Neuron (in vitro differentiated cells): ENCODE data around the gene REEP2.

ENCODE experiments used
- H2AFZ ChIP-seq: one replicate; pipeline ENCODE4 v1.6.1; 2013; ENCODE audit warnings: low read depth, mild to moderate bottlenecking, inconsistent platforms, low read length, moderate library complexity
- H3K27me3 ChIP-seq: one replicate; pipeline ENCODE4 v1.6.1; 2013; ENCODE audit warnings: low read length; ENCODE audit not compliant: insufficient read depth
- H3K36me3 ChIP-seq: one replicate; pipeline ENCODE4 v1.6.1; 2013; ENCODE audit warnings: low read length; ENCODE audit not compliant: insufficient read depth
- H3K4me1 ChIP-seq: one replicate; pipeline ENCODE4 v1.6.1; 2013; ENCODE audit warnings: low read length; ENCODE audit not compliant: insufficient read depth
- H3K4me3 ChIP-seq: 2 replicates; pipeline ENCODE4 v1.5.1; 2013; ENCODE audit warnings: mild to moderate bottlenecking, low read length, moderate library complexity
- H3K9me3 ChIP-seq: one replicate; pipeline ENCODE4 v1.6.1; 2013; ENCODE audit warnings: low read length

The REEP2 gene

DNA sequence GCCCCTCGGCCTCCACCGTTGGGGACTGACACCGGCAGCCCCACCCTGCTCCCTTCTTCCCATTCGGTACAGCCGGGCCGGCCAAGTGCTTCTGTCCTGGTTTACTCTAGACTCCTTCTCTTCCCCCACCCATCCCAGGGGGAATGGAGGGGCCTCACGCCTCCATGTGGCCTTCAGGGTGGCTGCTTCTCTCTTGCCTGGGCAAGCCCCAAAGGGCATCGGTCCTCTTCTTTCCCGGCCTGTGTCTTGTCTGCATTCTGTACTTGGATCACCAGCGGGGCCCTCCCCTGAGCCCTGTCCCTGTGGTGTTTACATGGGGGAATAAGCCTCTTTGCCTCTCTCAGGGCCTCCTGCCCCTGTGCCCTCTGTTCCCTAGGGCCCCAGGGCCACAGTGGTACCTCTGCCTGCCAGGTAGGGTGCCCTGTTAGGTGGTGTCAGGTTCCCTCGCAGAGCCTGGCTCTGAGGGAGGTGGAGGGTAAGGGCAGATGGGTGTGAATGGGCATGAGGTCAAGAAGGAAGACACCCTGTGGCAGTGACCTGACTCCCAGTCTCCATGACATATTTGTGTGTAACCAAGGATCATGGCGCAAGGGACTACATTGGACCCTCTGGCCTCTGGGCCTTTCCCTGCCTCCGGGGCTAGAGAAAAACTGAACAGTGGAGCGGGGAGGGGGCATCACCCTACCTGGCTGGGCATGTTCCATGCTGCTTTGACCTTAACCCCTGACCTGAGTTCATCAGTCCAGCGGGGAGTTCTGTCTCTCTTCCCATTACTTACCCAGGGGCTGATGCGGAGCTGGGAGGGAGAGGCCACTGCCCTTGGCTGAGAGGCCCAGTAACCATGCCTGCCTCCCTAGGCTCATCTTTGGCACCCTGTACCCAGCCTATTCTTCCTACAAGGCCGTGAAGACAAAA, 1.6 kb downstream of the REEP2 start:
- no peaks in the 10 kb centered on the region for H3K9me3 ChIP-seq
- H3K36me3 ChIP-seq = peaks cover 22% of the 10 kb centered on the region
- H3K4me1 ChIP-seq = peaks cover 28% of the 10 kb centered on the region
- H2AFZ ChIP-seq = peak overlapping the region; percentile 62
- H3K4me3 ChIP-seq = peak overlapping the region; percentile 55
- H3K27me3 ChIP-seq = no peaks in the 10 kb centered on the region

- H3K9me3 ChIP-seq = no peaks in the 10 kb centered on the region
- H3K4me1 ChIP-seq = peaks cover 28% of the 10 kb centered on the region
- H3K27me3 ChIP-seq = no peaks in the 10 kb centered on the region
- no peak overlapping the region for H3K4me3 ChIP-seq
- H2AFZ ChIP-seq = no peak overlapping the region
- peaks cover 14% of the 10 kb centered on the region for H3K36me3 ChIP-seq
Observed at GRCh38 chr5:138441221-138441620, 2.4 kb downstream of the REEP2 start.

GRCh38 chr5:138444078-138444773, 5.4 kb downstream of the REEP2 start:
- Histone ChIP-seq H3K4me1 (peaks cover 31% of the 10 kb centered on the region), H3K9me3 (no peaks in the 10 kb centered on the region), H2AFZ (no peak overlapping the region), H3K4me3 (no peak overlapping the region), H3K36me3 (peaks cover 11% of the 10 kb centered on the region), H3K27me3 (no peaks in the 10 kb centered on the region)

GRCh38 chr5:138444774-138445546, 6.1 kb downstream of the REEP2 start:
- Histone ChIP-seq H3K27me3 (no peaks in the 10 kb centered on the region), H3K4me1 (peaks cover 30% of the 10 kb centered on the region), H3K36me3 (peaks cover 11% of the 10 kb centered on the region), H2AFZ (no peak overlapping the region), H3K9me3 (no peaks in the 10 kb centered on the region), H3K4me3 (no peak overlapping the region)

DNA sequence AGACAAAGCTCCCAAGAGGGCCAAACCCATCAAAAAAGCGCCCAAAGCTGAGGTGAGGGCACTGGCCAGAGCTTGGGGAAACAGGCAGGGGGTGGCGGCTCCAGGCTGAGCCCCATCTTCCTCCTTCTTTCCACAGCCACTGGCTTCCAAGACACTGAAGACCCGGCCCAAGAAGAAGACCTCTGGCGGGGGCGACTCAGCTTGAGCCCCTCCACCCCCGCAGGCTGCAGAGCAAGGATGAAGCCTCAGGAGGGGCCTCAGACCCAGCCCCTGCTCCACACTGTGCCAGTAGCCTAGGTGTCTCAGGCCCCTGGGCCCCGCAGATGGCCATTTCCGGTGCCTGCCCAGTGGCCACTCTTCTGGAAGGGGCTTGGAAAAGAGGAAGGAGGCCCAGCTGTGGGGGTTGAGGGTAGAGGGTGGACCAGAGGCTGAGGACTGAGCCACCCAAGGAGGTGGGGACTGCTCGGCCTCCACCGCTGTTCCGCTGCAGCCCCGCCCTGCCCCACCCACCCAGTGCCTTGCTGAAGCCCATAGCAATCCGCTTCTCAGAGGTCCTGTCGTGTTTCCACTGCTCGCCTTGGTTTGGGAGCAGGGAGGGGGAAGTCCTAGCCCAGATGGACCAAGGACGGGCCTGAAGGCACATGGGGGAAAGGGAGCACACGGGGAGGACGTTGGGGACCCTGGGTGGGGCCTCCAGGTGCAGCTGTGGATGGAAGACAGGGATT, 6.9 kb downstream of the REEP2 start:
- no peak overlapping the region for H3K4me3 ChIP-seq
- peaks cover 22% of the 10 kb centered on the region for H3K4me1 ChIP-seq
- no peaks in the 10 kb centered on the region for H3K9me3 ChIP-seq
- no peak overlapping the region for H2AFZ ChIP-seq
- no peaks in the 10 kb centered on the region for H3K27me3 ChIP-seq
- peaks cover 11% of the 10 kb centered on the region for H3K36me3 ChIP-seq

DNA sequence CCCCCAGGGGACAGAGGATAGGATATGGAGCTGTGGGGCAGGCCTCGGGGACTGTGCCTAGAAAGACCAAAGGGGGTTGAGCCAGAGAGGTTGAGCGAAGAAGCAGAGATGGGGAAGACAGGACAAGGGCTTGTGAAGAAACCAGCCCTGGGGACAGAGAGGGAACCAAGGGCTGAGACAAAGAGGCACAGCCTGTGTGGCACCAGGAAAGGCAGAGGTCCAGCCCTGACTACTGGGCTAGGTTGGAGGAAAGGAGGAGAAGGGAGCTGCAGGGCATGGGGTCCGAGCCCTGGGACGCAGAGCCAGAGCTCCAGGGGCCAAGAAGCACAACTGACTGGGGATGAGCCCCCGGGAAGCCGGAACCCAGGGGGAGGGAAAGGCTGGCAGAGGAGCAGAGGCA, 9.2 kb downstream of the REEP2 start:
- Histone ChIP-seq H2AFZ (no peak overlapping the region), H3K9me3 (no peaks in the 10 kb centered on the region), H3K36me3 (peaks cover 11% of the 10 kb centered on the region), H3K27me3 (no peaks in the 10 kb centered on the region), H3K4me1 (peaks cover 20% of the 10 kb centered on the region), H3K4me3 (no peak overlapping the region)

DNA sequence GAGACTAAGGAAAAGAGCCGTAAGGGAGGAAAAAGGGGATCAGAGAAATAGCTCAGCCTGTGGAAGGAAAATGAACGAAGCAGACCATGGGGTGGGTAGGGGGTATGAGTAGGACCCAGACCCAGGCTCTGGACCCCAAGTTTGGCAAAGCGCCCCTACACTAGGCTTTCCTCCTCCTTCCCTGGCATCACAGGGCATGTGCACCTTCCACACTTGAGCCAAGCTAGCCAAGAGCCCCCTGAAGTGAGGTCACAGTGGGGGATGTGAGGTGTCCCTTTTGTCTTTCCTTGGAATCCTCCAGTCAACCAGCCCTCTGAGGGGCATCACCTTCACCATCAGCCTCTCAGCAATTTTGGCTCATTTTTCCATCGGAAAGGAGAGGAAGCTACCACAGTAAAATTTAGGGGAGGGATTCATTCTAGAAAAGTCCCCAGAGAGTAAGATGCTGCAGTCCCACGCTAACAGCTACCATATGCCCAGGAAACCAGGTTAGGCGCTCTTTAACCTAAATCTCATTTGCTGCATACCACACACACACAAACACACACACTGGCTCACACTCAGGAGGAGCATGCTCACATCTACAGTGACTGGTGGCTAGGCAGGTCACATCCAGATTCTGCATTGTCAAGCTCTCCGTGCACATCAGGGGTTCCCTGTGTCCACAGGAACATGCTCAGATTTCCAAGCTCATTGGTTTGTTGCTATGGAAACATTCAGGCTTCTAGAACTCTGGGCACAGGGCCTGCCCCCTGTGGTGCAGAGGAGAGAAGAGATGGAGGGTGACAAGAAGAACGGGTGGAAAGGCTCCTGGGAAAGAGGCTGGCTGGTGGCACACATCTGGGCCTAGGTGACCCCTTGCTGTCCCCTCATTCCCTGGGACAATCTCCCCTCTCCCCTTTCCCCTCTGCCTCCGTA, 9.9 kb downstream of the REEP2 start:
- peaks cover 11% of the 10 kb centered on the region for H3K36me3 ChIP-seq
- peak overlapping the region; percentile 47 for H3K4me3 ChIP-seq
- no peaks in the 10 kb centered on the region for H3K27me3 ChIP-seq
- no peak overlapping the region for H2AFZ ChIP-seq
- H3K9me3 ChIP-seq = no peaks in the 10 kb centered on the region
- H3K4me1 ChIP-seq = peaks cover 20% of the 10 kb centered on the region

- Histone ChIP-seq H2AFZ (peak overlapping the region; percentile 31), H3K27me3 (no peaks in the 10 kb centered on the region), H3K36me3 (peaks cover 4% of the 10 kb centered on the region), H3K4me3 (peak overlapping the region; percentile 47), H3K9me3 (no peaks in the 10 kb centered on the region), H3K4me1 (peaks cover 20% of the 10 kb centered on the region)
Observed at GRCh38 chr5:138449501-138450239, 10.8 kb downstream of the REEP2 start.

- Histone ChIP-seq H3K27me3 (no peaks in the 10 kb centered on the region), H3K9me3 (no peaks in the 10 kb centered on the region), H3K4me3 (no peak overlapping the region), H3K4me1 (peaks cover 30% of the 10 kb centered on the region), H2AFZ (no peak overlapping the region), H3K36me3 (no peaks in the 10 kb centered on the region)
Observed at GRCh38 chr5:138450971-138451370, 12.1 kb downstream of the REEP2 start.

- no peaks in the 10 kb centered on the region for H3K36me3 ChIP-seq
- H3K9me3 ChIP-seq = no peaks in the 10 kb centered on the region
- H2AFZ ChIP-seq = no peak overlapping the region
- no peak overlapping the region for H3K4me3 ChIP-seq
- H3K4me1 ChIP-seq = peaks cover 30% of the 10 kb centered on the region
- H3K27me3 ChIP-seq = no peaks in the 10 kb centered on the region
Observed at GRCh38 chr5:138452720-138453119, 13.9 kb downstream of the REEP2 start.

DNA sequence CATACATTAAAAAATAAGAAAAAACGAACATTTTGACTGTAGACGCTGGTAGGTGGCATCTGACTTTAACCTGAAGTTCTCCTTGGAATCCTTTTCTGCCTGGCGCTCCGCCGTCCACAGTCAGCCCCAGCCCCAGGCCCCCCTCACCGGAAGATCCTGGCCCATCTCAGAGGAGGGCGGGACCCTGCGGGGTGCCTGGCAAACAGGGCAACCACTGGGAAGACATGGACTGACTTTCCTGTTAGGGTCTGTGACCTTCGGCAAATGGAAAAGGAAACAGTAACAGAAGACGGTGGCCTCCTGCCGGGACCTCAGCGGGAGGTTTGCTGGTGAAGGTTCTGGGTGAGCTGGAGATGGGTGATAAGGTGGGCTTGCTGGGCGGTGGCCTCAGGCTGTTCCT, 14.7 kb downstream of the REEP2 start:
- Histone ChIP-seq H3K36me3 (no peaks in the 10 kb centered on the region), H3K9me3 (no peaks in the 10 kb centered on the region), H2AFZ (no peak overlapping the region), H3K4me1 (peaks cover 29% of the 10 kb centered on the region), H3K4me3 (no peak overlapping the region), H3K27me3 (no peaks in the 10 kb centered on the region)
